Measurements from ENCODE around the gene SLC22A13. TPM values are rescaled to one million over a fixed set of nuclear protein-coding genes. Genes with fewer than 3 reads are reported as not detected.

Gene SLC22A13
- total and polyA plus RNA-seq, 3 donors from 2014 or later = 1.1 to 2.6 (median 1.5) TPM

- Histone ChIP-seq H3K27ac (no peak overlapping the region), H3K27me3 (no peaks in the 10 kb centered on the region), H3K9me3 (no peaks in the 10 kb centered on the region), H3K36me3 (ENCODE audit: low read depth, missing control alignments) (no peaks in the 10 kb centered on the region), H3K4me1 (peaks cover 4% of the 10 kb centered on the region), H3K4me3 (no peak overlapping the region)
- TF ChIP-seq POLR2A (IDR thresholded peaks at IDR 0.05) = no peak
- intact Hi-C loops (cut with DNase I; ENCODE audit: low total_unique reads) = no loop called here
- WGBS, 2 donors = 77 to 84% methylated on average over 16 to 20 of the region's 21 CpGs
- peak; percentile 81 for DNase-seq
These were observed 9.4 kb downstream of the SLC22A13 start for GRCh38 chr3:38274864-38275649.

DNA sequence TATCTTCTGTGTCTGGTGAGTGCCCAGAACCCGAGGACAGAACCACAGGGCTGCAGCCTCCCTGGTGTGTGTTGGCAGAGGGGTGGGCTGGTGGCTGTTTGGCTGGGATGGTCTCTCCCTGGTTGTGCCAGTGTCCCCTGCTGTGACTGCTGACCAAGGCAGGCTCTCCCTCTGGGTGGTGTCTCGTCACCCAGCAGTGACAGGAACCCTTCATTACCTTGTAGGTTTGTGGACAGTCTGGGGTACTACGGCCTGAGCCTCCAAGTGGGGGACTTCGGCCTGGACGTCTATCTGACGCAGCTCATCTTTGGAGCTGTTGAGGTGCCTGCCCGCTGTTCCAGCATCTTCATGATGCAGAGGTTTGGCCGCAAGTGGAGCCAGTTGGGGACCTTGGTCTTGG, 10.0 kb downstream of the SLC22A13 start:
- H3K27ac ChIP-seq = no peak overlapping the region
- no peaks in the 10 kb centered on the region for H3K36me3 ChIP-seq (ENCODE audit: low read depth, missing control alignments)
- H3K4me3 ChIP-seq = no peak overlapping the region
- H3K9me3 ChIP-seq = no peaks in the 10 kb centered on the region
- WGBS, 2 donors = 60 to 93% methylated on average over 1 to 8 of the region's 8 CpGs
- H3K4me1 ChIP-seq = peaks cover 4% of the 10 kb centered on the region
- TF ChIP-seq POLR2A (IDR thresholded peaks at IDR 0.05) = no peak
- TF ChIP-seq, protein P1, sequence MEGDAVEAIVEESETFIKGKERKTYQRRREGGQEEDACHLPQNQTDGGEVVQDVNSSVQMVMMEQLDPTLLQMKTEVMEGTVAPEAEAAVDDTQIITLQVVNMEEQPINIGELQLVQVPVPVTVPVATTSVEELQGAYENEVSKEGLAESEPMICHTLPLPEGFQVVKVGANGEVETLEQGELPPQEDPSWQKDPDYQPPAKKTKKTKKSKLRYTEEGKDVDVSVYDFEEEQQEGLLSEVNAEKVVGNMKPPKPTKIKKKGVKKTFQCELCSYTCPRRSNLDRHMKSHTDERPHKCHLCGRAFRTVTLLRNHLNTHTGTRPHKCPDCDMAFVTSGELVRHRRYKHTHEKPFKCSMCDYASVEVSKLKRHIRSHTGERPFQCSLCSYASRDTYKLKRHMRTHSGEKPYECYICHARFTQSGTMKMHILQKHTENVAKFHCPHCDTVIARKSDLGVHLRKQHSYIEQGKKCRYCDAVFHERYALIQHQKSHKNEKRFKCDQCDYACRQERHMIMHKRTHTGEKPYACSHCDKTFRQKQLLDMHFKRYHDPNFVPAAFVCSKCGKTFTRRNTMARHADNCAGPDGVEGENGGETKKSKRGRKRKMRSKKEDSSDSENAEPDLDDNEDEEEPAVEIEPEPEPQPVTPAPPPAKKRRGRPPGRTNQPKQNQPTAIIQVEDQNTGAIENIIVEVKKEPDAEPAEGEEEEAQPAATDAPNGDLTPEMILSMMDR (IDR thresholded peaks at IDR 0.05) = no peak
- intact Hi-C loops (cut with DNase I; ENCODE audit: low total_unique reads) = no loop called here
- no peaks in the 10 kb centered on the region for H3K27me3 ChIP-seq
- no peak for DNase-seq

GRCh38 chr3:38276081-38276916, 10.7 kb downstream of the SLC22A13 start:
- H3K36me3 ChIP-seq (ENCODE audit: low read depth, missing control alignments) = no peaks in the 10 kb centered on the region
- no peaks in the 10 kb centered on the region for H3K9me3 ChIP-seq
- 94 to 100% methylated on average over 3 to 13 of the region's 13 CpGs for WGBS, 2 donors
- no peak overlapping the region for H3K4me3 ChIP-seq
- no peaks in the 10 kb centered on the region for H3K27me3 ChIP-seq
- intact Hi-C loops (cut with DNase I; ENCODE audit: low total_unique reads) = no loop called here
- H3K4me1 ChIP-seq = peaks cover 4% of the 10 kb centered on the region
- H3K27ac ChIP-seq = no peak overlapping the region
- DNase-seq = no peak
- TF ChIP-seq POLR2A (IDR thresholded peaks at IDR 0.05) = no peak
- TF ChIP-seq, protein P1 (IDR thresholded peaks at IDR 0.05) = no peak

DNA sequence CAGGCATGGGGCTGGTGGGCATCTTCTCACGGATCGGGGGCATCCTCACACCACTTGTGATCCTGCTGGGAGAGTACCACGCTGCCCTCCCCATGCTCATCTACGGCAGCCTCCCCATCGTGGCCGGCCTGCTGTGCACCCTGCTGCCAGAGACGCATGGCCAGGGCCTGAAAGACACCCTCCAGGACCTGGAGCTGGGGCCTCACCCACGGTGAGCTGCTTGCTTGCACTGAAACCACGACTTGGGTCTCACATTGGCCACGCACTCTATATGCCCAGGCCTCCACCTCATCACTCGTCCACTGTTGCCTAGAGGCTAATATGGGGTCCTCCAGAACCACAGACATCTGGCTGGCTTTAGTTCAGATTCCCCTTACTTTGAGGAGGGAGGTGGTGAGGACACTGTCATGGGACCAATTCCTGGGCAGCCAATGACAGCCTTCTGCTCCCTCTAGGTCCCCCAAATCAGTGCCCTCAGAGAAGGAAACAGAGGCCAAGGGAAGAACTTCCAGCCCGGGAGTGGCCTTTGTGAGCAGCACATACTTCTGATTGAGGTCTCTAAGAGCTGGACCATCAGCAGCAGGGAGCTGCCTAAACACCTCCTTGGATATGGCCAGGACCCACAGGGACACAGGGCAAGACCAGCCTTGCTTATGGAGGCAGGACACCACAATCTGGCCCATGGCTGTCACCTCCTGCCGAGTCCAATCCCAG, 11.5 kb downstream of the SLC22A13 start:
- Histone ChIP-seq H3K27ac (no peak overlapping the region), H3K9me3 (no peaks in the 10 kb centered on the region), H3K4me1 (peaks cover 4% of the 10 kb centered on the region), H3K4me3 (no peak overlapping the region), H3K27me3 (no peaks in the 10 kb centered on the region), H3K36me3 (ENCODE audit: low read depth, missing control alignments) (no peaks in the 10 kb centered on the region)
- intact Hi-C loops (cut with DNase I; ENCODE audit: low total_unique reads) = no loop called here
- no peak for DNase-seq
- 90 to 95% methylated on average over 4 to 13 of the region's 13 CpGs for WGBS, 2 donors
- TF ChIP-seq, protein P1 (IDR thresholded peaks at IDR 0.05) = no peak
- TF ChIP-seq POLR2A (IDR thresholded peaks at IDR 0.05) = no peak

GRCh38 chr3:38278841-38279240, 13.2 kb downstream of the SLC22A13 start:
- no peak for DNase-seq
- Histone ChIP-seq H3K4me3 (no peak overlapping the region), H3K36me3 (ENCODE audit: low read depth, missing control alignments) (no peaks in the 10 kb centered on the region), H3K4me1 (peaks cover 4% of the 10 kb centered on the region), H3K9me3 (no peaks in the 10 kb centered on the region), H3K27ac (no peak overlapping the region), H3K27me3 (no peaks in the 10 kb centered on the region)
- TF ChIP-seq POLR2A (IDR thresholded peaks at IDR 0.05) = no peak
- TF ChIP-seq, protein P1 (IDR thresholded peaks at IDR 0.05) = no peak
- 92 to 93% methylated on average over 5 of the region's 5 CpGs for WGBS, 2 donors
- intact Hi-C loops (cut with DNase I; ENCODE audit: low total_unique reads) = no loop called here

Data from testis (tissue), 3 donors.